NCI-H1048 (cell line): ENCODE results near the gene HIF1A.
"Not testable (repeated sequence)": the region's sequence is repeated elsewhere in the genome, so short reads cannot be mapped to it uniquely, and the experiment has no call there.

Source experiments
- DNase-seq: peaks from one replicate; lab custom pipeline; 2025; lab: John Stamatoyannopoulos, UW

HIF1A gene

GRCh38 chr14:61708693-61709092, 13.4 kb downstream of the HIF1A start:
- DNase-seq: not testable (repeated sequence)

- DNase-seq: no peak
Observed at GRCh38 chr14:61710853-61711817, 15.8 kb downstream of the HIF1A start.

GRCh38 chr14:61712137-61712536, 16.8 kb downstream of the HIF1A start:
- DNase-seq: no peak

GRCh38 chr14:61713724-61714437, 18.6 kb downstream of the HIF1A start:
- no peak for DNase-seq

GRCh38 chr14:61716956-61717355, 21.6 kb downstream of the HIF1A start:
- no peak for DNase-seq

- DNase-seq: no peak
Observed at GRCh38 chr14:61718039-61718438, 22.7 kb downstream of the HIF1A start.

- no peak for DNase-seq
Observed at GRCh38 chr14:61719344-61720293, 24.3 kb downstream of the HIF1A start.

- DNase-seq: no peak
Observed at GRCh38 chr14:61720294-61720661, 25.0 kb downstream of the HIF1A start.

GRCh38 chr14:61720741-61721140, 25.4 kb downstream of the HIF1A start:
- no peak for DNase-seq

GRCh38 chr14:61724133-61724532, 28.8 kb downstream of the HIF1A start:
- DNase-seq: no peak

- DNase-seq: no peak
Observed at GRCh38 chr14:61726778-61727658, 31.7 kb downstream of the HIF1A start.

- DNase-seq: no peak
Observed at GRCh38 chr14:61730756-61731373, 35.6 kb downstream of the HIF1A start.

GRCh38 chr14:61733972-61734371, 38.7 kb downstream of the HIF1A start:
- DNase-seq: no peak

- DNase-seq: no peak
Observed at GRCh38 chr14:61736751-61737150, 41.4 kb downstream of the HIF1A start.

- DNase-seq: no peak
Observed at GRCh38 chr14:61737915-61738314, 42.6 kb downstream of the HIF1A start.

- no peak for DNase-seq
Observed at GRCh38 chr14:61739133-61739532, 43.8 kb downstream of the HIF1A start.

- no peak for DNase-seq
Observed at GRCh38 chr14:61742371-61742770, 47.1 kb downstream of the HIF1A start.

- DNase-seq: no peak
Observed at GRCh38 chr14:61744238-61744637, 48.9 kb downstream of the HIF1A start.

GRCh38 chr14:61746346-61746745, 51.0 kb downstream of the HIF1A start:
- DNase-seq: not testable (repeated sequence)

- DNase-seq: no peak
Observed at GRCh38 chr14:61746881-61747280, 51.6 kb downstream of the HIF1A start.

- DNase-seq: no peak
Observed at GRCh38 chr14:61747342-61747741, 52.0 kb downstream of the HIF1A start.
